ENCODE results near the gene TAC4. TPM values are rescaled to one million over a fixed set of nuclear protein-coding genes. Genes with fewer than 3 reads are reported as not detected.

The TAC4 gene
- total and polyA plus RNA-seq, 9 of the 15 experiments (the other 6 are each of a cell fraction or from before 2014, with no cell fraction given) = 0.17 TPM; not detected in 8

GRCh38 chr17:49880291-49881053 lies 32.6 kb upstream of the TAC4 start:
- Histone ChIP-seq H3K4me1 (replicated peaks in 1 of 2; ENCODE audit: control insufficient read depth in 2 of 2, insufficient read depth in 2 of 2, low read length in 2 of 2) (peaks cover 13 to 20% of the 10 kb centered on the region in 2 experiments), H3K27ac (ENCODE audit: extremely low read depth, low read depth, low read length) (no peak overlapping the region), H3K9me3 (replicated peaks; ENCODE audit: control insufficient read depth, insufficient read depth, low read depth, low read length) (no peaks in the 10 kb centered on the region), H3K4me2 (ENCODE audit: insufficient read depth, low read length) (no peak overlapping the region), H3K9me1 (ENCODE audit: control insufficient read depth, insufficient read depth, low read length) (no peaks in the 10 kb centered on the region), H3K27me3 (ENCODE audit: control insufficient read depth in 2 of 2, insufficient read depth in 2 of 2, low read length in 2 of 2) (peaks cover 8 to 50% of the 10 kb centered on the region in 2 experiments; a peak in 4 of 5 replicates), H3K36me3 (ENCODE audit: control insufficient read depth, insufficient read depth, low read length) (no peaks in the 10 kb centered on the region), H2AFZ (ENCODE audit: low read depth, low read length) (peak overlapping the region; percentile 62; the same call in 1 of the 2 replicates), H3K4me3 (no peak overlapping the region), H3K79me2 (ENCODE audit: control insufficient read depth, insufficient read depth, low read length) (no peaks in the 10 kb centered on the region), H3K9ac (ENCODE audit: insufficient read depth in 1 of 2, low read depth in 2 of 2, low read length in 2 of 2) (no peak overlapping the region), H4K20me1 (replicated peaks; ENCODE audit: control insufficient read depth, insufficient read depth, low read length) (no peaks in the 10 kb centered on the region; the same call in 1 of the 2 replicates)
- FAIRE-seq (peak; percentile 86), ATAC-seq (peak; percentile 99), DNase-seq (ENCODE audit: extremely low read depth in 1 of 4, low spot score in 3 of 4) (peak; percentile 83 to 96 (median 94))
- POLR2A ChIA-PET = interaction anchor here (0.6 to 0.7 kb wide), 2 partner anchors 33 to 357 kb away, joined by 3 read pairs; no protein-coding TSS in a partner anchor
- no TSS peak for BruUV-seq (replicated peaks)
- CTCF ChIA-PET (ENCODE audit: low intra/inter-chr PET ratio) = interaction anchor here (3.2 kb wide), 1 partner anchor 115 kb away, joined by 24 read pairs; the partner anchor contains the start of gene DLX3
- 5% methylated on average over 35 of the region's 41 CpGs for WGBS (ENCODE audit: insufficient coverage, low coverage, missing lambda C conversion rate)
- in situ Hi-C loops (cut with MboI) = no loop called here
- intact Hi-C loops (cut with micrococcal nuclease) = loop anchor here (1.0 to 10.0 kb wide), 3 partner anchors 19 to 204 kb away; no protein-coding TSS in a partner anchor
- TF ChIP-seq ARID3B (CRISPR knock-in tag; IDR thresholded peaks at IDR 0.05; ENCODE audit: borderline replicate concordance) (no peak), RBM34 (IDR thresholded peaks at IDR 0.05; ENCODE audit: borderline replicate concordance, insufficient read depth, low read length) (no peak), SMAD1 (IDR thresholded peaks at IDR 0.05; ENCODE audit: low read depth, low read length, partially characterized antibody) (no peak), TAL1 (IDR thresholded peaks at IDR 0.05) (no peak), ZNF280A (IDR thresholded peaks at IDR 0.05; ENCODE audit: low read depth, partially characterized antibody) (no peak), ETS2 (tag; IDR thresholded peaks at IDR 0.05; ENCODE audit: borderline replicate concordance, poor library complexity, severe bottlenecking) (no peak), TOE1 (IDR thresholded peaks at IDR 0.05; ENCODE audit: borderline replicate concordance) (no peak), TOE1 (CRISPR knock-in tag; IDR thresholded peaks at IDR 0.05; ENCODE audit: borderline replicate concordance, low read depth) (no peak), BCL6 (CRISPR knock-in tag; IDR thresholded peaks at IDR 0.05) (no peak), ZNF24 (IDR thresholded peaks at IDR 0.05) (no peak), KLF10 (CRISPR knock-in tag; IDR thresholded peaks at IDR 0.05) (no peak), ZNF57 (CRISPR knock-in tag; IDR thresholded peaks at IDR 0.05) (no peak), PHB2 (IDR thresholded peaks at IDR 0.05; ENCODE audit: low read depth) (no peak), DACH1 (IDR thresholded peaks at IDR 0.05; ENCODE audit: partially characterized antibody) (no peak), CCNT2 (IDR thresholded peaks at IDR 0.05; ENCODE audit: borderline replicate concordance, extremely low read depth, insufficient read length, low read depth, low read length) (no peak), HNRNPLL (IDR thresholded peaks at IDR 0.05; ENCODE audit: low read depth, low read length, poor library complexity, severe bottlenecking) (no peak), HNRNPL (IDR thresholded peaks at IDR 0.05; ENCODE audit: low read depth, low read length) (no peak), ZNF408 (CRISPR knock-in tag; IDR thresholded peaks at IDR 0.05; ENCODE audit: low read depth) (no peak), ZNF140 (CRISPR knock-in tag; IDR thresholded peaks at IDR 0.05) (no peak), ZNF41 (CRISPR knock-in tag; conservative IDR thresholded peaks at IDR 0.05) (no peak), ZSCAN29 (IDR thresholded peaks at IDR 0.05) (no peak)

Measured in K562 (cell line).